Measurements from ENCODE around the gene MSL3B.

The MSL3B gene

GRCh38 chr2:233816334-233816733 is 51.9 kb downstream of the MSL3B start:
- no peak for DNase-seq

- no peak for DNase-seq
These were observed 52.3 kb downstream of the MSL3B start for GRCh38 chr2:233815861-233816260.
